GM18909 (cell line): ENCODE data around the gene SPATA22.
"Not testable (repeated sequence)": the region's sequence is repeated elsewhere in the genome, so short reads cannot be mapped to it uniquely, and the experiment has no call there.

Experiments
- ATAC-seq: cut with Tn5 transposase; IDR thresholded peaks from one replicate; pipeline ENCODE4 v1.9.1; 2021; ENCODE audit warnings: mild to moderate bottlenecking; ENCODE audit not compliant: unreplicated experiment, poor library complexity

Gene SPATA22

DNA sequence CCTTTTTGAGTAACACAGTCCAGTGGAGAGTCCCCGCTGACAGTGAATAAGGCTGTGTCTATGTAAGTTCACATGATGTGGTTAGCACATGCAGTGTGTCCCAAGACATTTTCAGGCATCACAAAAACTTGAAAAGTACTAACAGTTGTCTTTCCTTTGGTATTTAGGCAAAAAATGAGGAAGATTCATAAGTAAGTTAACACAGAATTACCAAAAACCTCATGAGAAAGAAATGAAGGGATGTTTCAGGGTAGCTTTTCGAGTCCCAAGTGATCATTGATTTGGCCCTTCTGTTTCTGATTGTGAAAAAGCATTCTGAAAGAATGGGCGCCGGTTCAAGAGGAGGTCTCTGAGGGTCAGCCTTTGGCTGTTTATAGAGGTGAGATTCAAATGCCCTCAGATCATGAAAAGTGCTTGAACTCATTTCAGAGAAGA lies 3.6 kb upstream of the SPATA22 start:
- ATAC-seq: no peak

DNA sequence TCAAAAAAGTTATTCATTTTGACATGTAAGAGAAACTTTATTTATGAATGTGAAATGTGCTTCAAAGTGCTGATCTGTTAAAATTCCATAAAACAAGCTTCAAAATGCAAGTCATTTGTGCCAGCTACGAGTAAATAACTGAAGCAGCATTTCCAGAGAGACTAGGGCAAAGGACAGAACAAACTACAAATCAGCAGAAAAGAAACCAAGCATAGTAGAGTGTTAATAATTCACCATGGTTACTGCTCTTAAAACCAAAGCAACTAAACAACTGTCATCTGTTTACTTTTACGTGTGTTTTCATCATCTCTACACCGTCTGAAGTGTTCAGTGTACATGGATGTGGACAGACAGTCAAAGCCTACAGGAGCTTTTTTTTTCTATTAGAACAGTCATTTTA lies 2.6 kb upstream of the SPATA22 start:
- ATAC-seq: no peak

DNA sequence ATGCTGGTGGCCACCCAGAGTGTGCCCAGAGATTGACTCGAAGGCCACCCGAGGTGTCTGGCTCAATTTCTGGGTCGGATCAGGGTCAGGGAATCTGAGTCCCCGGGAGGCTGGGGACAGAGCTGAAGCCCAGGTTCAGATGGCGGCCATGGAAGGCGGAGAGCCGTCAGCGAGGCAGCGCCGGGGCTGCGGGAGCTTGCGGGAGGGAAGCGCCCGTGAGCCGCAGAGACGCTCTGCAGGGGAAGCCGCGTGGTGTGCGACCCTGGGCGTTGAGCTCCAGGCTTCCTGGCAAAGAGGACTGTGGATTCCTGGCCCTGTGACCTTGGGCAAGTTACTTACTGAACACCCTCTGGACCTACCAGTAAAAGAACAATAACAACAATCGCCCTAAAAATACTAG lies 518 bp upstream of the SPATA22 start:
- no peak for ATAC-seq

DNA sequence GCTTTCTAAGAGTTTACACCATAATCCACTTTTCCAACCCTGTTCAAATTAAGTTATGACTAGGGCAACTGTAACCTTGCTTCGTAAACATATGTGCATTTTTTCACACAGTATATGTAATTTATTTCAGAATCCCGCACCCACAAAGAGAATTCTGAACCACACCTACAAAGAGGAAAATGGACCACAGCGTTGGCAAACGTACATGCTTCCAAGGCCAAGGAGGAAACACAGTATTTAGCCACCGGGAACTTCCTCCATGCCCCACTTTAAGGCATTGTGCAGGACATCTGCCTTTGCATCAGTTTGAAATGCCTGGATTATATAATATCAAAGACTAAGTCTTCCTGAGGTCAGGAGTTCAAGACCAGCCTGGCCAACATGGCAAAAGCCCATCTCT lies 2.1 kb downstream of the SPATA22 start:
- ATAC-seq: no peak

DNA sequence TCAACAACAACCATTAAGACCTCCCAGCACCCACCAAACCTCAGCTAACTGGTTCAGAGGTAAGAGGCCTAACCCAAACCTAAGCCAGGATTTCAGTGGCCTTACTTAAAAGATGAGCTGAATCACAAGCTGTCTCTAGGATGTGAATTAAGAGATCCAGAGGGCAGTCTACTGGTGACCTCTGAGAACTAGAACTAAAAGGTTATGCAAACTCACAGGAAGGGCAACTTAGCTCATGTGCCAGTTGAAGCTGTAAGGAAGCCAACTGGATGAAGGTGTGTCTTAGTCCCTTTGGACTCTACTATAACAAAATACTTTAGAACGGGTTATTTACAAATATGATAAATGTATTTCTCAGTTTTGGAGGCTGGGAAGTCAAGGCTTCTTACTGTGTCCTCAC lies 5.3 kb downstream of the SPATA22 start:
- not testable (repeated sequence) for ATAC-seq

DNA sequence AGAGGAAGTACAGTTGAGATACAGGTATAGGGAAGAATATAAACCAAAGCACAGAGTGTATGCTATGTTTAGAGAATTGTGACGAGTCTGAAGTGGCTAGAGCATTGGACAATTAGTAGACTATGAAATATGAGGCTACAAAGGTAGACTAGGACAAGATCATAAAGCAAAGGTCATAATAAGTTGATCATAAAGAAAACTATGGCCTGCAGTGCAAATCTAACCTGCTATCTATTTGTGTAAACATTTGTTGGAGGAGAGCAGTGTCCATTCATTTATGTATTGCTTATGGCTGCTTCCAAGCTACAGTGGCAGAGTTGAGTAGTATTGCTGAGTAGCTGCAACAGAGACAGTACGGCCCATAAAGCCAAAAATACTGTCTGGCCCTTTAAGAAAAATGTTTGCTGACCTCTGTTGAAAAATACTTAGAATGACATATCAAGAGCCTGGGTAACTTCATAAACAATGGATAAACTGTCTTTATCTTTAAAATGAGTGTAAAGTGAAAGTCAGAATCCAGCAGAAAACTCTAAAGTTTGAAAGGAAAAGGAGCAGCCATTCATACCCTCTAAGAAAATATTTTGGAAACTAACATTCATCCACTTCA lies 23.5 kb downstream of the SPATA22 start:
- ATAC-seq: no peak

DNA sequence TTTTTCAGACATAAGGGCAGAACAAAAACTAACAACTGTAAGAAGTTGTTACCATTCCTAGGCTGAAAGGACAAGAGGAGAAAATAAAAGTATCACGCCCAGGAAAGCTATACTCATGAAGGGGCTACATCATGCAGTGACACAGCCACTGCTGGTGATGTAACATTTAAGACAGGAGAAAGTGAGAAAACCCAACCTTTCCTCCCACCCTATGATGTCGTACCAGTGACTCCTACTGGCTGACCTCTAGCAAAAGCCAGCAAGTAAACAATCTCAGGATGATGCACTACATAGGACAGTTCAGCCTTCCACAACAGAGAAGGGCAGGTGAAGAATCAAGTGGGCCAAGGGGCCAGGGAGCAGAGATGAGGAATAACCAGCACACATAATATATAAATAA lies 24.0 kb downstream of the SPATA22 start:
- no peak for ATAC-seq

DNA sequence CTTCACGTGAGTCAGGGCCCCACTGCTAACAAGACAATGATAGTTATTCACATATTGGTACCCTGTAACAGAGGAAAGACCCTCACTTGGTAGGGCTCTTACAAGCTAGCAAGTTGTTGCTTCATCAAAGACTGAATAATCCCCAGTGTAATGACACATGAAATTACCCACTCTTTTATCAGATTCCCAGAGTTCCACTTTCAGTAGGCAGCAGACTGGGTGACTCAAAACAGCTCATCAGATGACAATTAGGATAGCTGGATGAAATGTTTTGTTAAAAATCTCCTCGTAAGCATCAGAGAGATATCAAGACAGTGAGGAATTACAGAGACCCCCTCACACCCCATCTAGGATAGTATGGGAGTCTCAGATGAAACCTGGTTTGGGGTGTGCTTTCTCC lies 31.2 kb downstream of the SPATA22 start:
- ATAC-seq: no peak

DNA sequence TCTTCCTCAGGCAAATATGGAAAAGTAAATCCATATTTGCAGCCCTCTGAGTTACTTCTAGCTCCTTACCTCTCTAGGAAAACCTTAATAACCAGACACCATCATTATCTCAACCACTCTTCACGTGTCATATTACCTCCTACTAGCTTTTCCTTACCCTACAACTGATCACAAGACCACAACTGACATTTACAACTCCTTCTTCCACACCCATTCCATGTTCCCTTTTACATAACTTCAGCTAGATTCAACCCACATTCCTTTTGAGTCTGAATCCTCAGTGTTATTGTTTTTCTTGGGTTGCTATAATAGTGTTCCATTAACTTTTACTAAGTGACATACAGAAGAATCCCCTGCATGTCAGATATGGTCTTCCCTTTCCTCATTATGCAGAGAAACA lies 33.3 kb downstream of the SPATA22 start:
- ATAC-seq: no peak

DNA sequence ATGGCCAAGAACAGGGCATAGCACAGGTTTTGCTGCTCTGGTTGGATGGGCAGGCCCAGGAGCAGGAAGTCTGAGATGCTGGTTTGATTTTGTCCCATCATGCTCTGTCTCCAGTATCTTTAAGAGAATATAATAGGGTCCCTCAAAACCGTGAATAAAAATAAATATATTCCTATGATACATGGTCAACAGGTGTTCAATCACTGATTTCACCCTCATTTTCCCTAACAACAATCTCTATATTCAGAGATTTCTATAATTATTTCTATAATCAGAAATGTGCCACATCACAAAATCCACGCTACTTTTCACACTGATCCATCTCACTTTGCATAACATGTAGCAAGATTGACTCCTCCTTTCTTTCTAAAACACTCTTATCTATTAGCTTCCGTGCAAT lies 37.9 kb downstream of the SPATA22 start, which contains the start of gene OR1E2:
OR1E2 (minus strand) TSS at position 101 of the 400 bp plus-strand sequence; CDS start at position 101, 0 bp downstream.
- ATAC-seq: no peak

DNA sequence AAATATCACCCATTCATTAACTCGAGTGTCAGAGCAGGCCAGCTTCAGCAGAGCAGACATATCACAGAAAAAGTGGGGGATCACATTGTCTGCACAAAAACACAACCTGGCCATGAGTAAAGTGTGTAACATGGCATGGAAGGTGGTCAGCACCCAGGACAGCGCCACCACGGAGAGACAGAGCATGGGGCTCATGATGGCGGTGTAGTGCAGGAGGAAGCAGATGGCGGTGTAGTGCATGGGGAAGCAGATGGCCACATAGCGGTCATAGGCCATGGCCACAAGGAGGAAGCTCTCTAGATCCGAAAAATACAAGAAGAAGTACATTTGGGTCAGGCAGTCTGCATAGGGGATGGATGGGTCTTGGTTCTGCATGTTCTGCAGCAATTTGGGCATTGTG lies 38.4 kb downstream of the SPATA22 start:
- ATAC-seq: not testable (repeated sequence)

DNA sequence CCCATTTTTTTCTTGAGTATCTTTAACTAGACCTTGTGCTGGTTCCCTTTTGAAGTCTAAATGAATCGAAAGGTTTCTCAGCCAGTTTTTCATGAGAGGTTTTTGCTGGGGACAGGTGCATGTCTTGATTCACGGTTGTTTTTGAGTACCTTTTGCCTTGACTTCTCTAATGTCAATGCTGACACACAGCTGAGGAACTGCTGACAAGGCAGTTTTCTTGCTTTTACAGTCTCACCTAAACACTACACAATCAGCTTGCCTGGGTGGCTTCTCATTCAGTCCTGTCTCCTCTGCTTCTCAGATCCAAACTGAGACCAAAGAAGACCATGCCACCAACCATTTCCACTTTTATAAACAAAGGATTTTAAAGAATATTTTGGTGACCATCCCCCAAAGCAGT lies 53.4 kb downstream of the SPATA22 start:
- no peak for ATAC-seq

DNA sequence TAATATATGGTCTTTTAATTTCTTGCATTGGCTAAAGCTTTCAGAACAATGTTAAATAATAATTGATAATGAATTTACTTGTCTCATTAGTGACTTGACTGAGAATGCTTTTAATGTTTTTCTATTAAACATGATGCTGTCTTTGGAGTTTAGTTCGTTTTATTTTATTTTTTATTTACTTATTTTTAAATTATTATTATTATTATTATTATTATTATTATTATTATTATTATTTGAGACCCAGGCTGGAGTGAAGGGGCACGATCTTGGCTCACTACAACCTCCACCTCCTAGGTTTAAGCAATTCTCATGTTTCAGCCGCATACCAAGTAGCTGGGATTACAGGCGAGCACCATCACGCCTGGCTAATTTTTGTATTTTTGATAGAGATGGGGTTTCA lies 56.0 kb downstream of the SPATA22 start:
- no peak for ATAC-seq

DNA sequence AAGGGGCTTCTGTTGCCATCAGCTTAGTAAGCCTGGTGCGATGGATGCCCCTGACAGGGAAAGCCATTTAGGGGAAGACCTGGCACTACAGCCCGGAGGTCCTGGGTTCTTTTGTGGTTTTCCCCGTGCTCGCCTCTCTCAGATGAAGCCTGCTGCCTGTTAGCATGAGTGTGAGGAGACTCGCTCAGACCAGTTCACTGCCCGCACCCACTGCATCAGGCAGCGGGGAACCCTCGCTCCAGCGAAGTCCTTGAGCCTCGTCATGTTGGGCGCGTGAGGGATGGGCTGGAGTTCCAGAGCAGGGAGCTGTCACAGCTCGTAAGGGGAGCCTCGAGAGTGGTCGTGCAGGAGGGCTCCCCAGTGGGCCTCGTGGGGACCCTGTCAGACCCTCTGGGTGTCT lies 59.4 kb downstream of the SPATA22 start:
- ATAC-seq: not testable (repeated sequence)

DNA sequence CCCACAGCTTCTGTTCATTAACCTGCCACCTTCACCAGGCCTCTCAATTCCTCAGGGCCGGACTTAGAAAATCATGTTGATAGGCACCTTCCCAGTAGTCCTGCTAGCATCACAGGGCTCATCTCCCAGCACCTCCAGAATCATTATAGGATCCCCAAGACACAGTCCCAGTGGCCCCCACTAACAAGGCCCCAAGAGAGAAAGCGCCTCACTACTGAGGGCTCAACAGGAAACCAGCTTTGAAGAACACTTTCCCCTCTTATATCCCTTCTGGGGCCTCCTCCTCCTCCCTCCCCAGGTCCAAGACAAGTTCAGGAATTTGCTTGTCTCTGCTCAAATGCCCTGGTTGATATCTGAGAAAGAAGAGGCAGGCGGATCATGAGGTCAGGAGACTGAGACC lies 60.5 kb downstream of the SPATA22 start, which contains the start of gene OR3A3:
OR3A3 (plus strand) TSS at position 301 of the 400 bp plus-strand sequence.
- ATAC-seq: no peak

DNA sequence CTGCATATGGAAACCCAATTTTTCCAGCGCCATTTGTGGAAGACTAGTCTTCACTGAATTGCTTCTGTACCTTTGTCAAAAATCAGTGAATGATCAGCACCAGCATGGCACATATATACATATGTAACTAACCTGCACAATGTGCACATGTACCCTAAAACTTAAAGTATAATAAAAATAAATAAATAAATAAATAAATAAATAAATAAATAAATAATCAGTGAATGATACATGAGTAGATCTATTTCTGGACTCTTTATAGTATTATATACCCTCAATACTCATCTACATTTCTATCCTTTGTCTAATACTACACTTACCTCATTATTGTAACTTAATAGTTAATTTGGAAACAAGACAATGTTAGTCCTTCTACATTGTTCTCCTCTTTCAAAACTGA lies 67.8 kb downstream of the SPATA22 start:
- ATAC-seq: not testable (repeated sequence)

DNA sequence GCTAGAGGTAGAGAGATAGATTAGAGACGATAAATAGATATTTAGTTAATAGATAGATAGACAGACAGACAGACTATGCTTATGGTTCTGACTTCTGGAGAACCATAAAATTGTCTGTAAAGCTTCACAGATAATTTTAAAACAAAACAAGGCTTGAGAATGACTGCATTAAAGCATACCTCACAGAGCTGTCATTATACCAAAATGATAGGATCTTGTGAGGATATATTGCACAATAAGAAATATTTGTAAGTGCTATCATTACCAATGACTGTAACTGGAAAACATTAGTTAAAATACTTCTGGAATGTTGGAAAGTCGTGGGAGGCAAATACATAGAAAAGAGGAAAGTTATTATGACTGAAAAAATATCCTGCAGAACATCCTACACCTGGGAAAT lies 69.8 kb downstream of the SPATA22 start:
- no peak for ATAC-seq

DNA sequence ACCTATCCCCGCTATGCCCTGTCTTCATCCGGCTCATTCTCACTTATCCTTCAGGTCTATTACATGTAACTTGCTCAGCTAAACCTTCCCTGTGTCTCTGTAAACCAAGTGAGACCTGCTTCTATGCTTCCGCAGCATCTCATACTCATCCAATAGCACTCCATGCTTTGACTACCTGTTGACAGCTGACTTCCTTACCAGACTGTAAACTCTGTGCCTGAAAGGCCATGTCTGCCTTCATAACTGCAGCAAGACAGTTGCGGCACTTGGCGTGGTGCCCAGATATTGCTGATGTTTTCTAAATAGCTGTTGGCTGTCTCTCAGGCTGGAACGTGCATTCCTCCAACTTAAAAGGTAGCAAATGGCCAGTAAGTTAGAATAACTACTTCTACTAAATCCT lies 71.6 kb downstream of the SPATA22 start:
- no peak for ATAC-seq

DNA sequence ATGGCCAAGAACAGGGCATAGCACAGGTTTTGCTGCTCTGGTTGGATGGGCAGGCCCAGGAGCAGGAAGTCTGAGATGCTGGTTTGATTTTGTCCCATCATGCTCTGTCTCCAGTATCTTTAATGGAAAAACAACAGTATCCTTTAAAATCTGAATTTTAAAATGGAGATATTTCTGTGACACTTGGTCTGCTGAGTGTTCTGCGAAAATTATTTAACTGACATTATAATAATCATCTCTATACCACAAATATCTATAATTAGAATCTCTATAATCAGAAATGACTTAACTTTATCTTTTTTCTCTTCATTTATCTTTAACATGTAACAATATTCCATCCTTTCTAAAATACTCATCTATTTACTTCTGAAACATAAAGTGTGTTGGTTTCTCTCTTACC lies 73.3 kb downstream of the SPATA22 start, which contains the start of gene OR1E1:
OR1E1 (minus strand) TSS at position 101 of the 400 bp plus-strand sequence; CDS start at position 101, 0 bp downstream.
- ATAC-seq: no peak

DNA sequence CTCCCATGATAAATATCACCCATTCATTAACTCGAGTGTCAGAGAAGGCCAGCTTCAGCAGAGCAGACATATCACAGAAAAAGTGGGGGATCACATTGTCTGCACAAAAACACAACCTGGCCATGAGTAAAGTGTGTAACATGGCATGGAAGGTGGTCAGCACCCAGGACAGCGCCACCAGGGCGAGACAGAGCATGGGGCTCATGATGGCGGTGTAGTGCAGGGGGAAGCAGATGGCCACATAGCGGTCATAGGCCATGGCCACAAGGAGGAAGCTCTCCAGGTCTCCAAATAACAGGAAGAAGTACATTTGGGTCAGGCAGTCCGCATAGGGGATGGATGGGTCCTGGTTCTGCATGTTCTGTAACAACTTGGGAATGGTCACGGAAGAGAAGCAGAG lies 73.8 kb downstream of the SPATA22 start:
- not testable (repeated sequence) for ATAC-seq
